ENCODE measurements around the gene UBE2I.

Gene UBE2I

GRCh38 chr16:1311738-1312466, 2.5 kb downstream of the UBE2I start:
- no peak for TF ChIP-seq CTCF (IDR thresholded peaks at IDR 0.05; ENCODE audit: low read depth, low read length)
- no peak for DNase-seq (ENCODE audit: extremely low read depth, low read depth)

- no peak for DNase-seq (ENCODE audit: extremely low read depth, low read depth)
- no peak for TF ChIP-seq CTCF (IDR thresholded peaks at IDR 0.05; ENCODE audit: low read depth, low read length)
Measured at GRCh38 chr16:1312467-1312816, 3.0 kb downstream of the UBE2I start.

DNA sequence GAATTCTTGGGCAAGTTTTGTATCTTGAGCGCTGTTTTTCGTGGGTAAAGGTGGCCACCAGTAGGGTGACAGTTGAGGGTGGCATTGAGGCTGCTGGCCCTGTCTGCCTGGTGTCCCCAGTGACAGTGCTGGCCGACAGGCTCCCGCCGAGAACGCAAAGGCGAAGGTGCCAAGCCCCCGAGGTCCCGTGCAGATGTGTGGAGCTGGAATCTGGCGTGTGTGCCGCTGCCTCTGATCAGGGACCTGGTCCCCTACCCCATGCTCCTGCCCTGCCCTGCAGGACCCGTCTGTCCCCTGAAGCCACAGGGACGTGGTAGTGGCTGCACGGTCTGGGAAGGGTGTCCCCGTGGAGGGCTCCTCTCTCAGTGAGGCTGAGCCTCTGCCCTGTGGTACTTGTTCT, 3.5 kb downstream of the UBE2I start:
- DNase-seq (ENCODE audit: extremely low read depth, low read depth): no peak
- TF ChIP-seq CTCF (IDR thresholded peaks at IDR 0.05; ENCODE audit: low read depth, low read length): no peak

DNA sequence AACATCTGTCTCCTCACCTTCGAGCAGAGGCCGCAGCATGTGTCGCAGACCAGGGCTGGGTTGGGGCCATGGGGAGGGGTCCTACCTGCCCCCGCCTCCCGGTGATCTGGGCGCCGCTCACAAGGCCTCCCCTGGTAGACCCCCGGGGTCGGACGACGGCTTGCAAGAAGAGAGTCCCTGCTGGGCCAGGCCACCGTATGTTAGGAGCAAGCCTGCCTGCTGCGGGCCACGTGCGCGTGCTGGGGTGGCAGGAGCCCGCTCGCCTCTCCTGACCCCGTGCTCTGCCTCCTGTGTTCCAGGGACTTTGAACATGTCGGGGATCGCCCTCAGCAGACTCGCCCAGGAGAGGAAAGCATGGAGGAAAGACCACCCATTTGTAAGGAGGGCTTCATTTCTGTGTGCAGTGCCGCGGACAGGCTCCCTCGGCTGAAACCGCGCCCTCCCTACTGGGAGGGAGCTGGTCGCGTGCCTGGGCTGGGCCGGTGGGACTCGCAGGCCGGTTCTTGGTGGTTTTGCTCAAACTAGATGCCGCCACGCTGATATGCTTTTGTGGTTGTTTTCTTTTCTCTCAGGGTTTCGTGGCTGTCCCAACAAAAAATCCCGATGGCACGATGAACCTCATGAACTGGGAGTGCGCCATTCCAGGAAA, 4.4 kb downstream of the UBE2I start:
- no peak for DNase-seq (ENCODE audit: extremely low read depth, low read depth)

DNA sequence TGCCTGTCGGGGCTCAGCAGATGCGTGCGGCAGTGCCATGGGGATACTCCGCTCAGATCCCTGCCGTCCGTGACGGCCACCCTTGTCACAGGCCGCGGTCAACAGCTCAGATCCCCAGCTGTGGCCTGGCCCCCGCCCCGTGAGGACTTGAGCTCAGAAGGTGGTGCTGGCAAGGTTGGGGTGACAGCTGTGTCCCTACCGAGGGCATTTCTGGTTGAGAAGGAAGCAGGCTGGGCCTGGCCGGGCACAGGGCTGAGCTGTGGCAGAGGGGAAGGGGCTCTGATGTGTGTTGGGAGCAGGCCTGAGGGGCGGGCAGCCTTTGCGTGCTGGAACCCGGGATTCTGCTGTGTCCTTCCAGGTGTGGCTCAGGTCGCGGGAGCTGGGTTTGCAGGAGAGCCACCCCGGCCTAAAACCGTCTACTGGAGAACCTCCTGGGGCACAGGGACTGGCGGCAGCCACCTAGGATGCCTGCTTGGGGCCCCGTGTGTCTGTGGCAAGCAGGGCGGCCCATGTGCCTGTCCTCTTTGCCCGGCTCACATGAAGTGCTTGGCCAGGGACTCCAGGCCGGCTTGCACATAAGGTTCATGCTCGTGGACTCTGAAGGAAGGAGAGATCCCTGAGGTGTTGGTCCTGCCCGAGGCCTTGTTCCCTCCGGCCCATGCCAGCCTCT, 5.1 kb downstream of the UBE2I start:
- no peak for TF ChIP-seq CTCF (IDR thresholded peaks at IDR 0.05; ENCODE audit: low read depth, low read length)
- DNase-seq (ENCODE audit: extremely low read depth, low read depth): no peak

More for the DNA sequence above, 4.4 kb downstream of the UBE2I start:
- no peak for TF ChIP-seq CTCF (IDR thresholded peaks at IDR 0.05; ENCODE audit: low read depth, low read length)

DNA sequence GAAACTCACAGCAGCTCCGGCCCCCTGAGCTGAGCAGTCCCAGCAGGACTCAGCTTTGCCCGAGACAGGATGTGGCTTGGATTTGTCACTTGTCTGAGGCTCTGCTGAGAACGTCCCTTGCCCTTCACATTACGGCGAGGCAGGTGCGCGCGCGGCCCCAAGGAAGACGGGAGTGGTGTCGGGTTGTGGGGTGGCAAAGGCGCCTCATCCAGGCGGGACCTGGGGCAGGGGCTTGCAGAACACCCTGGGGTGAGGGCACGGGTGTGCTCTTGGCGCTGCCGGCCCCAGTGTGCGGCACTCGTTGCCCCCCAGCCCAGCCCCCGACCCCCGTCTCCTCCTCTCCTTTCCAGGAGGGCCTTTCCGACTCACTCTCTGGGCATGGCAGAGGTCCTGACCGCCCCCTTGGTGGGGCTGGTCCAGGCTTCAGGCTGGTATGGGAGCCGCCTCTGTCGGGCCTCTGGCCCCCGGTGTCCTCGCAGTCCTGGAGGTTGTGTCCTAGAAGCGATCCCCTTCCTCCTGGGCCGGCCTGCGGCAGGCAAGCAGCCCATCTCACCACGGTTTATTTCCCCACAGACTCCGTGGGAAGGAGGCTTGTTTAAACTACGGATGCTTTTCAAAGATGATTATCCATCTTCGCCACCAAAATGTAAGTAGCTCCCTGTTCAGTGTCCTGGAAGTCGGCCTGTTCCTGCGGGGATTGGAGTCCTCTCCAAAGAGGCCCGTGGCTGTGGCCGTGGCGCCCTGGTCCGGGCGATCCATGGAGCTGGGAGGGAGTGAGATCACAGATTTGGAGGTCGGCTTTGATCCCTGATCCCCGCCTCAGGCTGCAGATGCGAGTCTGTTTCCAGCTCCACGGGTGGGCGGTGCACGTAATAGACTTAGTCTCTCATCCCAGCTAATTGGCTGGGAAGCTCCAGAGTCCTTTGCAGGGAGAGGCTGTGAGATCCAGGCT, 5.9 kb downstream of the UBE2I start:
- no peak for TF ChIP-seq CTCF (IDR thresholded peaks at IDR 0.05; ENCODE audit: low read depth, low read length)
- no peak for DNase-seq (ENCODE audit: extremely low read depth, low read depth)

Measured in AG09319 (cell line).